T-helper 2 cell treated with Interferon-gamma antibody and Interleukin-4, amounts not matched to agents 100 ng/mL and 5 ng/mL, for 36 hours (primary cell): ENCODE results near the gene CA12. TPM values are rescaled to one million over a fixed set of nuclear protein-coding genes. Genes with fewer than 3 reads are reported as not detected.

Experiments
- intact Hi-C: fragments of 100-400 bp; cut with micrococcal nuclease; formaldehyde crosslinking; loops from one replicate; pipeline ENCODE4 v1.15.1; 2023
- total RNA-seq: library from RNA; stranded (reverse); gene quantifications from 2 replicates; pipeline ENCODE4 v1.2.3, GENCODE V29; 2022

CA12 gene
- total RNA-seq, 1 donor from 2014 or later, result not detected

DNA sequence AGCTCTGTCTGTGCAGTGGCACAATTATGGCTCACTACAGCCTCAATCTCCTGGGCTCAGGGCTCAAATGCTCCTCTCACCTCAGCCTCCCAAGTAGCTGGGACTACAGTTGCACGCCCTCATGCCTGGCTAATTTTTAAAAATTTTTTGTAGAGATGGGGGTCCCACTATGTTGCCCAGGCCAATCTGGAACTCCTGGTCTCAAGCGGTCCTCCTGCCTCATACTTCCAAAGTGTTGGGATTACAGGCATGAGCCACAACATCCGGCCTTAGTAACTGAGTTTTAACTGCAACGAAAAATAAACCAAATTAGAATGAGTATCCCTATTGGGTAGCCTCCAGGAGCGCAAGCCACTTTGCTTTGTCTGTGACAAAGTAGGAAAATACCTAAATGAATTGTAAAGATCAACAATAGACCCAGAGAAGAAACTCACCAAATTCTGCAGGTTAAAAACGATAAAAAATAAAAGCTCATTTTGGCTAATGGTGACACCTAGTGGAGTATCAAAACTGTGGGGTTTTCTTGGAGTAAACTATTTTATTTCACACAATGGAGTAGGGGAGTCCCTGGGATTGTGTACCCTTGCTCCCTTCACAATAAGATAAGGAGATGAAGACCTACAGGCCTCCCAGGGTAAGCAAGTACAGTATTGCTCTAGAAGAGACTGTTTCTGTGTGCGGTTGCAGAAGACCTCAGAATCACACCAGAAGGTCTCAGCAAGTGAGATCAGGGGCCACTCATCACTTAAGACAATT is 21.0 kb upstream of the CA12 start:
- intact Hi-C loops, result loop anchor here (1.0 to 5.0 kb wide), 3 partner anchors 114 to 355 kb away; partner anchors contain the start of gene RPS27L

DNA sequence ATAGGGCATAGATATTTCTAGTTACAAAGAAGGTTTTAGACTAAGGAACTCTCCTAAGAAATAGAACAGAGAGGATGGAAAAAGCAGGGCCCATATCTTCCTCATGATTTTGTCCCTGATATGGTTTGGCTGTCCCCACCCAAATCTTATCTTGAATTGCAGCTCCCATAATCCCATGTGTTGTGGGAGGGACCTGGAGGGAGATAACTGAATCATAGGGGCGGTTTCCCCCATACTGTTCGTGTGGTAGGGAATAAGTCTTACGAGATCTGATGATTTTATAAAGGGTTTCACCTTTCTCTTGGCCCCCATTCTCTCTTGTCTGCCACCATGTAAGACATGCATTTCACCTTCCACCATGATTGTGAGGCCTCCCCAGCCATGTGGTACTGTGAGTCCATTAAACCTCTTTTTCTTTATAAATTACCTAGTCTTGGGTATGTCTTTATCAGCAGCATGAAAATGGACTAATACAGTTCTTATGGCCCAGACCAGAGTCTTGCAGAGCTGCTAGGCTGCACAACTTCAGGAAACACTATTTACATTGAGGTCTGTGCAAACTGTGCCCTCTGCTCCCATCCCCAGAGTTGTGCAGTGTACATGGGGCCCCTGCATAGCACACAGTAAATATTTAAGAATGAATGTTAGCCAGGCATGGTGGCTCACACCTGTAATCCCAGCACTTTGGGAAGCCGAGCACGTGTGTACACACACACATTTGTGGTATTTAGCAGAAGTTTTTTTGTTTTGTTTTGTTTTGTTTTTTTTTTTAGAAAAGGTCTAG is 20.3 kb upstream of the CA12 start:
- intact Hi-C loops, result loop anchor here (2.0 to 5.0 kb wide), 2 partner anchors 245 to 355 kb away; partner anchors contain the start of gene RPS27L

DNA sequence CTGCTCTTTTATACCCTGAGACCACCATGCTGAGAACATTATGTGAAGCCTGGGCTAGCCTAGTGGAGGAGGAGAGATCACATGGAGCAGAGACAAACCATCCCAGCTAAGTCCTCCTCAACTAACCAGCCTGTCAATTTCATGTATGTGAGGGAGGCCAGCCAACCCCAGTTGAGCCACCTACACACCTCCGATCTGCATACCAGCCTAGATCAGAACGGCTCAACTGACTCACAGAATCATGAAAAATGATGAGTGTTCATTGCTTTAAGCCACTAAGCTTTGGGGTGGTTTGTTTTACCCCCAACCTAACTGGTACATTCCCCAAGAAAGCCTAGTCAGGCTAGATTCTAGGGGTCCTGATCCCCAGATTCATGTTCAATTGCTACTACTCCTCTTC is 19.4 kb upstream of the CA12 start:
- intact Hi-C loops, result loop anchor here (5.0 kb wide), 1 partner anchor 354 kb away; no protein-coding TSS in a partner anchor

DNA sequence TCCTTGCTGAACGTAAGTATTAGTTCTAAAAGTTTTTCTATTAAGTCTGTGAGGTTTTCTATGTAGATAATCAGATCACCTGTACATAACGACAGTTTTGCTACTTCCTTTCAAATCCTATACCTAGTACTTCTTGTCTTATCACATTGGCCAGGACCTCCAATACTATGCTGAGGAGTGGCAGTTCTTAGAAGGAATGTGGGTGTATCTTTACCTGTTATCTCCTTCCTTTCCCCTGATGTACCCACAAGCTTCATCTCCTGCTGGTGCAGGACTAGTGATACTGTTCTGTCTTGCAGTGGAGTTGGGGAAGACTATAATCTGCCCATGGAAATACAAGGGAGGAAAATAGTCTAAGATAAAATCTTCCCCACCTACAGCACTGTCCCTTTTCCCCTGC is 16.8 kb upstream of the CA12 start:
- intact Hi-C loops, result no loop called here

DNA sequence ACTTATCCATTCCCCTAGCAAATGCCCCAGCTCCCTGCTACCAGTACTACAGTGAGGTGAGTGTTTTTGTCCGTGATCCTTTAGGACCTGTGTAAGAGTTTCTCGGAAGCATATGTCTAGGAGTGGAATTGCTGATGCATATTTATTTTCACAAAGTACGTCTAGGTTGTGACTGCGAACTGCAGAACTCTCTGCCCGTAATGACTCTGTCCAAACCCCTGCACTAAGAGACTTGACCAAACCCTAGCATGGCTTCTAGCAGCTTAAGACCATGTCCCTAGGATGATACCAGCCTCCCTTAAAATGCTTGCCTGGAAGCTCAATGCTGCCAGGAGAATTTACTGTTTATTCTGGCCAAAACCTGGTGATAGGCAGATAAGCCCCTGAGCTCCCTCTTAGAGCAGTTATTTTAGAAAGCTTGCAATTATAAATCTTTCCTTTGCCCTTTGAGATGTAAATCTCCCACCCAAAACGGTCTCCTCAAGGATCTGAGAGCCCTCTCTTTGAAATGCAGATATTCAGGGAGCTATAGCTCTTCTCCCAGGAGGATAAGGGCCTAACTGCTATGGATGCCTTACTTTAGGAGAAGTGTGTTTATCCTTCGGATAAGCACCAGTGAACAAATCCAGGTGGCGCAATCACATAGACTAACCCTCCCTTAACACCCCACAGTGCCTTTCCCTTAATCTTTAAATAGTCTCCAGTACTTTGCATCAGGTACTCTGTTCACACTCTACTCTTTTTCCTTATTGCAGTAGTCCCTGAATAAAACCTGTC is 14.7 kb upstream of the CA12 start:
- intact Hi-C loops, result no loop called here

DNA sequence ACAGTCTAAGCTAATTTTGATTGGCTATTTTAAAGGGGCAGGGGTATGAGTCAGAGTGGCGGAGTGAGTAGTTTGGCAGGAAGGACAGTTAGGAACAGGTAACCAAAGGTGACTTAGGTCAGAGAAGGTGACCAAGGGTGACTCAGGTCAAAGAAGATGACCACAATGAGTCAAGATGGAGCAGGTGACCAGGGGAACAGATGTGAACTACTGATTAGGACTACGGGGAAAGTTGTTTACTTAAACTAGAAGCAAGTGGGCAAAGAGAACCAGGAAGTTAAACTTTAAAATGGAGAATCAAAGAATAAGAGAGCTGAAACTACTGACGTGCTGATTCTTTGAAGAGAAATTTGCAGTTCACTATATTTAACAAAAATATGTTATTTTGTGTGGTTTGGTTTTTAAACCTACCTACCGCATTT is 14.1 kb upstream of the CA12 start:
- intact Hi-C loops, result no loop called here

DNA sequence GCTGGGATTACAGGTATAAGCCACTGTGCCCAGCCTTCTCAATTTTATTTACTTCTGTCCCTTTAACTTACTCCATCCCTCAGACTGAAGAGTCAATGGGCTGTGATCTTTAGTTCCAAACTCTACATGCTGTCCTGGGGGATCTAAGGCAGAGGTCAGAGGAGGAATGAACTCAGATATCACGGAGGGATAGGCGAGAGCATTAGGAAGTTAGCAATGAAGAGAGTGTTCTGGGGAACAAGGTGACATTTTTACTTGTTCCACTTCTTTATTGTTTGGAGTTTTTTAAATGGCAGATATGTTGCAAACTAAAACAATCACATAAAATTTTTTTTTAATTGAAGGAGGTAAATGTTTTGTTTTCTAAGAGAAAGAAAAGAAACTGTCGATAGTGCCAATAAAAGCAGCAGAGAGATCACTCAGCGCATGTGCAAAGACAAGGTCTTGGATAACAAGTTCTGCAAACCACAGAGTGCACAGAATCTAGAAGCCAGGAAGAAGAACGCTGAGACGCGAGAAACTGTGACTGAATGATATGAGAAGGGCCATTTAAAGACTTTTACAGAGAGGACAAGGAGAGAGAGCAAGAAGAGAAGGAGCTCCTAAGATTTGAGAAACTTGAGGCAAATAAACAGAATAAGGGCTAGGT is 10.8 kb upstream of the CA12 start:
- intact Hi-C loops, result no loop called here

DNA sequence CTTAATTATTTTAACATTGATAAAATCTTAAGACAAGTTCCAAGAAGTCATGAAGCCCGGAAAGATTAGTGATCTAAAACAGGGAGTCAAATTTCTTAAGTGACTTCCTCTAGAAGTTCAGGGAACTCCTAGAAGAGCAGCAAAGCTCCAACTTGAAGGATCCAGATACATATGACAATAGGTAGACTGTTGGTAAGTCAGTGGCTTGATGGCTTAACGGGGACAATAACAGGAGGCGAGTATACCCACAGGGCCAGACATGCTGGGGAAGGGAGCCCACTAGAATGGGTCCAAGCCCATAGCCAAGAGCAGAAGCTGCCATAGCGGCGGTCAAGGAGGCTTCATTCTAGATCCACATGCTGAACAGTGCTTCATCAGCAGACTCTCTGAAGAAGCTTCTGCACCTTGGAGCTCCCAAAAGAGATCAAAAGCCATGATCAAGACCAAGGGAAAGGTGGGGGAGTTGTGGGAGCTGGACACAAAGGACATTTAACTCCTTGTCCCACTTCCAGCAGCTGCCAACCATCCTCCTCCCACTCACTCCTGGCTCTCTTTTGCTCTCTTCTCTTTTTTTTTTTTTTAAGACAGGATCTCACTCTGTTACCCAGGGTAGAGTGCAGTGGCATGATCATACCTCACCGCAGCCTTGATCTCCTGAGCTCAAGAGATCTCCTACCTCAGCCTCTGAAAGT is 10.2 kb upstream of the CA12 start:
- intact Hi-C loops, result no loop called here

DNA sequence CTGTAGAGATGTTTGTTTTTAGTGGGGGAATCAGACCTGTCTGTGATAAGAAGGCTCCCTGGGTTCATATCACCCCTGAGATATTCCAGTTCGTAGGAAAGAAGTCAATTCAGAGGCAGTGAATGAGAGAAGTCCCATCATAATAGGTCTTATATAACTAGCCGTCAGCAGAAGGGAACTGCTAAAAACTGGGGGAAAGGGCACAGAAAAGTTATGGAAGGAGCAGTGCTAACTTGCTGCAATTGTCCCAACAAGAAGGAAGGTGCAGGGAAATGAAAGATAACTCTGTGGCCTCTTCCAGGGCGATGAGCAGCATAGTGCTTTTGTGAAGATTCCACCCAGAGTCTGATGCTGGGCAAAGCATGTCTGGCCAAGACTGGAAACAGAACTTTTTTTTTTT is 9.0 kb upstream of the CA12 start:
- intact Hi-C loops, result no loop called here

DNA sequence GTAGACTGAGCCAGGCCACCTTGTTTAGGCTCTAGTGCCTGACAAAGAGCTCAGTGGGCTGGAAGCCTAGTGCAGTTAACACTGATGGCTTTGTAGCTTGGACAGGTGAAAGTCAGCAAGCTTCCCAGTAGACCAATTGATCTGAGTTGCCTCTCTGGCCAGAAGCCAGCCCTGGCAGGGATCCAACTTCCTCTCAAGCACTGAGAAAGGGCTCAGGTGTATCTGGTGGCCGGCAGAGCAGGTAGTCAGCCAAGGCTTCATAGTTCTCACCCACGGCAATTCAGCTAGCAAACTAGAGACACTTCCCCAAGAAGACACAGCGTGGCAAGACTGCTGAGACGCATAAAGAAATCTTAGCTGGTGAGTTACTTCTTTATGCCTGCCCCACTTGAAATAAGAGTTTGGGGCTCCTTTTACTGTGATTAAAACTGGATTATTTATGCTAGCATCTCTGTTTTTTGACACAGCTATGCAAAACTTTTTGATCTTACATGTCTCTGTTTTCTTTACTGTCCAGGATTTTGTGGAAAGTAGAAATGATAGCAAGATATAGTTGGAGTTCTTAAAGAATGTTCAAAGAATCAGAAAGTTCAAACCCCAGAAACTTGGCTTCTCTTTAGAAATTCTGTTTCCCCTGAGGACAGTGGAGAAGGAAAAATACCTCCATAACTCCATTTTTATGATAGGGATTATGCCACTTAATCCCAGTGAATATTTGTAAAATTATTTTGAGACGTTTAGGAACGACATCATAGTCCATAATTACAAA is 8.4 kb upstream of the CA12 start:
- intact Hi-C loops, result no loop called here

DNA sequence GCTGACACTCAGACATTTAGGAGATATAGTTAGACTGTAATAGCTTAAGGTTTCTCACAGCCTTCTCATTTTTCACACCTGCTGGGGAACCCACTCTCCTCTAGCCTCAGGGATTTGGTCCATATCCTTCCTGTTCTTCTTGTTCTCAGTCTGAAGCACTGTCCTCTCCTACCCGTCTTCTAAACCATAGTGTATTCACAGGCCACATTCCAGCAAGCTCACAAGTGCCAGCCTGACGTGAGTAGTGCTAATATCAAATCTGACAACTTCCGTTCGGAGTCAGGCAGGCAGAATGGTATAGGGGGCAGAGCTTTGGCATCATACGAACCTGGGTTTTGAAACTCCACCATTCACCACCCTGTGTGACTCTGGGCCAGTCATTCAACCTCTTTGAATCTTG is 6.9 kb upstream of the CA12 start:
- intact Hi-C loops, result no loop called here

DNA sequence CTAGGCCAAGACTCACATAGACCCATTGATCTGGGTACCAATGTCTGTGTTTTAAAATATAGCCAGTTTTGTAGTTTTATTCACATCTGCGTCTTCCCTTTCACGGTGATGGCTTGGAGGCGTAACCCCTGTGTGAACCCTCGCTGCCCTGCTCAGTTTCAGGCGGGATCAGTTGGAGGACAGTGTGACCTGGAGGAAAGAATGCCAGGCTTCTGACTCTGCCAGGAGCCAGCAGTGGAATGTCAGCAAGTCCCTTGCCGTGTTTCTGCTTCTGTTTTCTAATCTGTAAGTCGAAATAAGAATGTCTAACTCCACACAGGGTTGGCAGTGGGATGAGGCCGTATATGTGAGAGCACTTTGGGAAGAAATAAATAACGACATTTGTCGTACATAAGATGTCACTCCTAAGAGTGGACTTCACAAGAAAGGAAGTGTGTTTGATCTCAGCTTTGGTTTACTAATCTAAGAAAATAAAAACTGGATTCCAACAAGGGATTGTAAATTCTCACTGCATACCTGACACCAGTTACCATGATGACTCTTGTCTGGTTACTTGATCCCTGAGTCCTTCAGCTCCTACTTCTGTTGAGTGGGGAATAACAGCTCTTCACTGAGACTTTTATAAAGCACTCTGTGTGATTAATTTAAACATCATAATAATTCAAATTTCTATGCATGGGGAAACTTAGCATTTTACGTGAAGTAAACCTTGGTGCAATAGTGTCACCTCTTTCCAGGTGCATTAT is 6.3 kb upstream of the CA12 start:
- intact Hi-C loops, result no loop called here

DNA sequence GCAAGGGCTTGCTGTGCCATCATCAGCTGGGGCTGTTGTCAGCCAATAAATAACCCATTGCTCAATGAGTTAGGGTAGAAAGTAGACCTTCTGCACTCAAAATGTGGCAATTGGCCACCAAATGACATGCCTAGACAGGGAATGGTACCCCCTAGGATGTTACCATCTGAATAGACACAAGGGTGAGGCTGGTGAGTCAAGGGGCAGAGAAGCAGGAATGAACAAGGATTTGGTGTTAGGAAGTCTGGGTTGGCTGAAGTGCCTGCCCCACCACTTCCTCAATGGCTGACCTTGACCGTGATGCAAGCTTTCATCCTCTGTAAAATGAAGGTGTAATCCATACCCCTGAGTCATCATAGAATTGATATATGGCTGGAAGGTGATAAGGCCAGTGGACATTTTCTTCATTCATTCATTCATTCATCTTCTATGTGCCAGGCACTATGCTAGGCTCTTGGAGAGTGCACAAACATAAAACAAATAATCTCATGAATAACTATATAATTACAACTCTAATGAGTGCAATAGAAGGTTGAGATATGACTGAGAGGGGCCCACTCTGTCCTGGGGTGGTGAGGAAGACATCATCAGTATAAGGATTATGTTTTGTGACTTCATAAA is 4.4 kb upstream of the CA12 start:
- intact Hi-C loops, result no loop called here

DNA sequence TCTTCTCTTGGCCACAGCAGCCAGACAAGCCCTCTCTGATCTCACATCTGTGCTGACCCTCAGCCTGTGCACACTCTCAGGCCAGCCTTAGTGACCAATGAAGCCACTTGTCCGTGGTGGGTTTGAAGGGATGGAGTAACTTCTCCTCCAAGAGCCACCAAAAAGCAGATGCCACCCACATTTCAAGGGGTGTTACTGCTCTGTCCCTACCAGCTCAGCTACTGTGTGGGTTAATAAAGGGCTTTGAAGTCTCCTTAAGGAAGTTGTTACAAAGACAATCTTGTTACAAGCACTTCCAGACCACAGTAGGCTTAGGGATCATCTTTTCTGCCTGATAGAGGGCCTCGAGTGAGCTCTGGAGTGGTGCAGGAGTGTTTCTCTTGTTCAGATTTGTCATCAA is 3.3 kb upstream of the CA12 start:
- intact Hi-C loops, result no loop called here

DNA sequence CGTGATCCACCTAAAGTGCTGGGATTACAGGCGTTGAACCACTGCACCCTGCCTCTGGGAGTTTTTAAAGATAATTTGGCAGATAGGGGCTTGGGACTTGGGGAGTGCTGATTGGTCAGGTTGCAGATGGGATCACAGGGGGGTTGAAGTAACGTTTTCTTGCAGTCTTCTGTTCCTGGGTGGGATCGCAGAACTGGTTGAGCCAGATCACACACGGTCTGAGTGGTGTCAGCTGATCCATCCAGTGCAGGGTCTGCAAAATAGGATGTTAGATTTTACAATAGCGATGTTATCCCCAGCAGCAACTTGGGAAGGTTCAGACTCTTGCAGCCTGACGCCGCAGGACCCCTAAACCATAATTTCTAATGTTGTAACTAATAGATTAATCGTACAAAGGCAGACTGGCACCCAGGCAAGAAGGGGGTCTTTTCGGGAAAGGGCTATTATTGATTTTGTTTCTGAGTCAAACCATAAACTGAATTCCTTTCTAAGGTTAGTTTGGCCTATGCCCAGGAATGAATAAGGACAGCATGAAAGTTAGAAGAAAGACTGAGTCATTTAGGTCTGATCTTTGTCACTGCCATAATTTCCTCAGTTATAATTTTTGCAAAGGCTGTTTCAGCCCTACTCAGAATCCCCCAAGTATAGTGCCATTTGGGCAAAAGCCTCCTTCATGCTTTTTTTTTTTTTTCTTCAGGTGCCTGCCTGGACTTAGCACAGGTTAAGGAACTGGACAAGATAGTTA is 1.5 kb upstream of the CA12 start:
- intact Hi-C loops, result no loop called here

DNA sequence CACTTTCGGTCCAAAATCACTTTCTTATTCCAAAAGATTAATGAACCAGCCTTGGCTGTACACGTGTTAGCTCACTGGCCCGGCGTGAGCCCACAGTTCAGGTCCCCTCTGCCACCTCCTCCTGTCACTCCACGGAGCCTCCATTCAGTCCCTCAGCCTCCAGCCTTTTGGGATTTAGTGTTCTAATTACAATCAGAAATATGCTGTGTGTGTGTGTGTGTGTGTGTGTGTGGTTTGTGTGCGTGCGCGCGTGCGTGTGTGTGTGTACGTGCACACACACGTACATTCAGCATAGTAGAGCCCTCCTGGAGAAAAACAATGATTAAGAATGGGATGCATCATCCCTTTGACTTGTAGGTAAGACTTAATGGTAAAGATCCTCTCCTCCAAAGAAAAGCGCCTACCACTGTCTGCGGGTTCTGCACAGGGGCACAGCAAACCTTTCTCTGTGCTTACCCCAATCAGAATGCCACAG is 801 bp downstream of the CA12 start:
- intact Hi-C loops, result no loop called here

DNA sequence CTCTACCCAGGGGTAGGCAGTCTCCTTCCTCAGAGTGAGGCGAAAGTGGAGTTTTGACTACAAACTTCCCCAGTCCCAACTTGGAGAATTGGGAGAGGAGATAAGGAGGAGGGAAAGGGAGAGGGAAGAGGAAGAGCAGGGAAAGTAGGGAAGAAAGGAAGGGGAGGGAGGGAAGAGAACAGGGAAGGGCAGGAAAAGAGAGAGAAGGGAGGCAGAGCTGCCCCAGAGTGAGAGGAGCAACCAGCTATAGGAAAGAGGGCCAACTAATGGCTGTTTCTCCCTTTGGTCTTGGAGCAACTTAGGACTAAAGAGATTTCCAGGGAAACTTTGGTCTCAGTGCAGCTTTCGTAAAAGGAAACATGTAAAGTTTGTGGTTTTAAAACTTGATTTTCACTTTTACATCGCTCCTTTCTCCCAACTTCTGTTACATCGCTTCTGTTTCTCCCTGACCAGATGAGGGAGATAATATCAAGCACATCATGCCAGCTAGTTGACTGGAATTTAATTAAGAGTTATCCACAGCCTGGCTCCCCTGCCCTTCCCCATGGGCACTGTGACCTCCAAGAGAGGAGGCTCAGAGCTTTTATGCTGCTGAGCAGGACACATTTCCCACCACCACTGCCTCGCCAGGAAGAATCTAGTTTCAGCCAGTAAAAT is 1.4 kb downstream of the CA12 start:
- intact Hi-C loops, result no loop called here
